Measurements from ENCODE around the gene POU2F2.

POU2F2 gene

DNA sequence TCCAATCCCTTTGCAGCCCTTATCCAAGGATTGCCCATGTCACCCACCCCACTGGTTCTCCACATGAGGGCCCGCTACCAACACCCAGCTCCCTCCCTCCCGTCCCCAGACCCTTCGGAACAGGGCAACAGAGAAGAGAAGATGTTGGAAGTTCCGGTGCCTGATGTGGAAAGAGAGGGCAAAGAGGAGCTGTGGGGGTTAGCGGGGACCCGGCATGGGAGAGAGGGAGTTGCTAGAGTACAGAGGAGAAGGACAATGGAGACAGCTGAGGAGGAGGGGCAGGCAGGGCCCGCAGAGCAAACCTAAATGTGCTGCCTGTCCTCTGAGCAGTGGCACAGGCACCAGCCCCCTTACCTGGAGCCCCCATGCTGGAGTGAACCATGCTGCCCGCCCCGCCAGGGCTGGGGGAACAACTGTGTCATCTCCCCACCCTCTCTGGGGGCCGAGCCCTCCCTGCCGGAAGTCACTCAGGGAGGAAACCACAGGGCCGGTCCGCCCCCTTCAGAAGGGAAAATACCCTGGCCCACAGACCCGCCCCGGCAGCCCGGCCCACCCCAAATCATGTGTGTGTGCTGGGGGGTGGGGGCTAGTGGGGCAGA, at the start of gene POU2F2:
POU2F2 (minus strand) TSS at position 417 of the 599 bp plus-strand sequence; CDS start at position 382, 35 bp downstream.
- peak; percentile 88 for DNase-seq (ENCODE audit: low spot score)
- TF ChIP-seq, protein P1, sequence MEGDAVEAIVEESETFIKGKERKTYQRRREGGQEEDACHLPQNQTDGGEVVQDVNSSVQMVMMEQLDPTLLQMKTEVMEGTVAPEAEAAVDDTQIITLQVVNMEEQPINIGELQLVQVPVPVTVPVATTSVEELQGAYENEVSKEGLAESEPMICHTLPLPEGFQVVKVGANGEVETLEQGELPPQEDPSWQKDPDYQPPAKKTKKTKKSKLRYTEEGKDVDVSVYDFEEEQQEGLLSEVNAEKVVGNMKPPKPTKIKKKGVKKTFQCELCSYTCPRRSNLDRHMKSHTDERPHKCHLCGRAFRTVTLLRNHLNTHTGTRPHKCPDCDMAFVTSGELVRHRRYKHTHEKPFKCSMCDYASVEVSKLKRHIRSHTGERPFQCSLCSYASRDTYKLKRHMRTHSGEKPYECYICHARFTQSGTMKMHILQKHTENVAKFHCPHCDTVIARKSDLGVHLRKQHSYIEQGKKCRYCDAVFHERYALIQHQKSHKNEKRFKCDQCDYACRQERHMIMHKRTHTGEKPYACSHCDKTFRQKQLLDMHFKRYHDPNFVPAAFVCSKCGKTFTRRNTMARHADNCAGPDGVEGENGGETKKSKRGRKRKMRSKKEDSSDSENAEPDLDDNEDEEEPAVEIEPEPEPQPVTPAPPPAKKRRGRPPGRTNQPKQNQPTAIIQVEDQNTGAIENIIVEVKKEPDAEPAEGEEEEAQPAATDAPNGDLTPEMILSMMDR (IDR thresholded peaks at IDR 0.05; ENCODE audit: extremely low read depth, missing control alignments), result no peak

DNA sequence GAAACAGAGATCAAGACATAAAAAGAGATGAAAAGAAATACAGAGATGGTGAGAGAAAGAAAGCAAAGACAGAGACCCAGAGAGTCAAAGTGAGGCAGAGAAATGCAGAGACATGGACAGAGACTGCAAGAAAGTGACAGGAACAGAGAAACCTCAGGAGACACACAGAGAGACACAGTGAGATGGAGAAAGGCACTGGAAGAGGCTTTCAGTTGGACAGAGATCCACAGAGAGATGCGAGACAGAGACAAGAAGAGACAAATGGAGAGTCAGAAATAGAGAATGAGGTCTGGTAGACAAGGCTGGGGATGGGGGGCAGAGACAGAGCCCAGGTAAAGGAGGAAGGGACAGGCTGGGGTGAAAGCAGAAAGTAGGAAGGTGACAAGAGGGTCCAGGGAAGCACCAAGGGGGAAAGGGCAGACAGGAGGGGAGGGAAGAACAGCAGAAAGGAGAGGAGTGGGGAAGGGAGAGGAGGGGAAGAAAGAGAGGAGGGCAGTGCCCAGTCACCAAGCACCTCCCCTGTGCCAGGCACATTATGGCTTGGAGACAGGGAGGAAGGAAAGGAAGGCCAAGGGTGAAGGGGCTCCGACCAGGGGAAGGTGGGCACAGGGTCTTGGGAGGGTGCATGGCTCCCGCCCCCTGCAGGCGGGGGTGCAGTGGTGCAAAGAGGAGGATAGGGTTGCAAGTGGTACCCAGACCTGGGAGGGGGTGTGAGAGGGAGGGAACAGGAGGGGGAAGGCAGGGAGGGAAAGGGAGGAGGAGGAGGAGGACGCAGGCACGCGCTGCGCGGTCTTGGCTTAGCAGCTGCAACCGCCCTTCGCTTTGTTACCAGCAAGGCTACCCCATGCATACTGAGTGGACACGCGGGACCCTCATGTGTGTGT, 46.8 kb upstream of the POU2F2 start:
- no peak for DNase-seq (ENCODE audit: low spot score)
- TF ChIP-seq, protein P1 (IDR thresholded peaks at IDR 0.05; ENCODE audit: extremely low read depth, missing control alignments), result no peak

DNA sequence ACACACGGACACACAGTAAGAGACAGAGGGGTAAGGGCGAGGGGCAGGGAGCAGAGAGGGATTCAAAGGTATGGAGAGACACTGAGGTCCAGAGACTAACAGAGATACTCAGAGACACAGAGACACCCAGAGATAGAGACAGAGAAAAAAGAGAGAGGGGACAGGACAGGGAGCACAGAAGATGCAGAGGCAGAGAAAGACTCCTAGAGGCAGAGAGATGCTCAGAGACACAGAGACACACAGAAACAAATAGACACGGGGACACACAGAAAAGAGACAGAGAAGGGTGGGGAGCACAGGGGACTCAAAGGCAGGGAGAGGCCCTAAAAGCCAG, 45.4 kb upstream of the POU2F2 start:
- TF ChIP-seq, protein P1 (IDR thresholded peaks at IDR 0.05; ENCODE audit: extremely low read depth, missing control alignments), result no peak
- no peak for DNase-seq (ENCODE audit: low spot score)

DNA sequence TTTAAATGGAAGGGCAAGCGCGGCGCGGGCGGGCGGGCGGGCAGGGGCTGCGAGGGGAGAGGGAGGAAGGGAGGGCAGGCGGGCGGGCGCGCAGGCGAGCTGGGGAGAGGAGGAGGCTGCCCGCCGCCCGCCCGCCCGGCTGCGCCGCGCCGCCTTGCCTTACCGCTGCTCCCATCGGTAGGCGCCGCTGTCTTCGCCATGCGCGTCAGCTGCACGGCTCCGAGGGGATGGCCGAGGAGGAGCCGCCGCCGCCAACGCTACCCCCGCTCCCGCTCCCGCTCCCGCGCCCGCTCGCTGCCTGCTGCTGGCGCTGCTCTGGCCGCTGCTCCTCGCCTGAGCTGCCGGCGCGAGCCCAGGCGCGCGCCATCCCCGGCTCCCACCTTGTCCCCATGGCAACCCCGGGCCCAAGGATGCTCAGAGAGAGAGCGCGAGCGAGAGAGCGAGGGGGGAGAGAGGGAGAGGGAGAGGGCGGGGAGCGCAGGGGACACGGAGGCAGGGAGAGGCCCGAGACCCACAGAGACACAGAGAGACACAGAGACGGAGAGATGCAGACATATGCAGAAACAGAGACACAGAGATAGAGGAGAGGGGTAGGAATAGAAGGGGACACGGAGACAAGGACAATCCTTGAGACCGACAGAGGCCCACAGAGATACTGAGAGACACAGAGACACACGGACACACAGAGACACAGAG, 44.9 kb upstream of the POU2F2 start:
- TF ChIP-seq, protein P1 (IDR thresholded peaks at IDR 0.05; ENCODE audit: extremely low read depth, missing control alignments), result peak; percentile 28
- DNase-seq (ENCODE audit: low spot score), result peak; percentile 86

DNA sequence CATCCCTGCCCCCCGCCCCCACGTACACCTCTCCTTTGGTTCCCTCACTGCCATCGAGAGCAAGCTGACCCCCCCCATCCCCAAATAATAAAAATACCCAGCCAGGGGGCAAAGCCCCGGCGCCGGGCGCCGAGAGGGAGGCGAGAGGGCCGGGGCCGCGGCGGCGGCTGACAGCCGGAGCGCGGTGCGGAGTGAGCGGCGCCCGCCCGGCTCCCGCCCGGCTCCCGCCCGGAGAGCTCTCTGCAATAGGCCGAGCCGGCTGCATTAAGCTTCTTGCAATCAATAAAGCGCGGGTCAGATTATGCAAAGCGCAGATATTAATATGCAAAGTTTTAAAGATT, 44.4 kb upstream of the POU2F2 start:
- DNase-seq (ENCODE audit: low spot score), result no peak
- TF ChIP-seq, protein P1 (IDR thresholded peaks at IDR 0.05; ENCODE audit: extremely low read depth, missing control alignments), result no peak

DNA sequence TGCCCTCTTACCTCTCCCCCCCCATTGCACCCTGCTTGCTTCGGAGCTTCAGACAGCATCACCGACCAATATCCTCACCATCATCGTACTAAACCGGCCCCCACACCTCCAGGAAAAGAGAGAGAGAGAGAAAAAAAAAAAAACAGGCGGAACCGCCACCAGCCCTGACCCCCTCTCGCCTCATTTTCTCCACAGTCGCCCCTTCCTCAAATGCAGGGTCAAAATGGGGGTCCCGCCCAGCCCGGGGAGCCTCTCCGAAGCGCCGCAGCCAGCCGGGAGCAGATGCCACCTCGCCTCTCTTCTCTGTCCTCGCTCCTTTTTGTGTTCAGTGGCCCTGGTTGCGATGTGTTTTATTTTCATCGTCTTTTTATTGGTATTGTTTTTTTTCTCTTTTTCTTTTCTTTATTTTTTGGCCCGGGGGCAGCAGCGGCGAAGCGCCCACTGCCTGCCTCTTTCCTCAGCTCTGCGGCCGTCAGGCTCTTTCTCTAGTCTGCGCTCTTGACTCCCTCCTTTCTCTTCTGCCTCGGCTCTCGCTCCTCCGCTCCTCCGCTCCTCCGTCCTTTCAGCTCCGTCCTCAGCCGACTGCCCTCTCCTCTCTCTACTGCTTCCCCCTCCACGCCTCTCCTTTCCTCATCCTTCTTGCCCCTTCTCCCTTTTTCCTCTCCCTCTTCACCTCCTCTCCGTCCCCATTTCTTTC, 43.9 kb upstream of the POU2F2 start:
- TF ChIP-seq, protein P1 (IDR thresholded peaks at IDR 0.05; ENCODE audit: extremely low read depth, missing control alignments), result no peak
- no peak for DNase-seq (ENCODE audit: low spot score)

Data from GM20000 (cell line).